Colonic mucosa (tissue), 4 donors: ENCODE data around the gene ZNF135. TPM values are rescaled to one million over a fixed set of nuclear protein-coding genes. Genes with fewer than 3 reads are reported as not detected.

Source experiments
- DNase-seq: peaks from one replicate; pipeline ENCODE4 v3.0.0-alpha.2; 2020
- H3K27ac ChIP-seq: fragments of 200-600 bp; one replicate; pipeline ENCODE4 v1.8.0; 2021
- H3K27me3 ChIP-seq: fragments of 200-600 bp; one replicate; pipeline ENCODE4 v1.8.0; 2021
- H3K36me3 ChIP-seq: fragments of 200-600 bp; one replicate; pipeline ENCODE4 v1.8.0; 2021
- H3K4me1 ChIP-seq: fragments of 200-600 bp; one replicate; pipeline ENCODE4 v1.8.0; 2021; ENCODE audit warnings: mild to moderate bottlenecking
- H3K4me3 ChIP-seq: fragments of 200-600 bp; one replicate; pipeline ENCODE4 v1.8.0; 2021
- H3K9ac ChIP-seq, 2 donors: one replicate each; pipeline ENCODE4 v1.7.0; 2013; ENCODE audit warnings: control low read depth in 2 of 2, low read depth in 2 of 2, low read length in 2 of 2
- H3K9me3 ChIP-seq: fragments of 200-600 bp; one replicate; pipeline ENCODE4 v1.8.0; 2021
- CTCF ChIP-seq: fragments of 200-600 bp; IDR thresholded peaks from one replicate; pipeline ENCODE4 v1.8.0; 2022; ENCODE audit warnings: antibody characterized with exemption, mild to moderate bottlenecking
- intact Hi-C: fragments of 100-400 bp; cut with DNase I; formaldehyde crosslinking; loops from one replicate; pipeline ENCODE4 v1.14.1; 2022
- total RNA-seq, 2 donors: library from RNA; stranded (reverse); fragmentation: NEBNext Ultra II Directional in 1 of 2; extraction: Animal tissue kit (Norgen Biotek cat#: 25700) in 1 of 2; gene quantifications; one replicate each; pipeline ENCODE4 v1.2.1, GENCODE V29; 2021
- donor health status: healthy.
- donor health status: DM: no; HTN: no; CAD: no.
- donor health status: DM: no; HTN: no; CAD: no.

ZNF135 gene
- total RNA-seq, 2 donors from 2014 or later: 1.1 to 1.4 TPM

GRCh38 chr19:58034477-58034793 is 24.6 kb upstream of the ZNF135 start:
- no peaks in the 10 kb centered on the region for H3K36me3 ChIP-seq
- no peak overlapping the region for H3K9ac ChIP-seq
- no peaks in the 10 kb centered on the region for H3K27me3 ChIP-seq
- intact Hi-C loops: no loop called here
- no peak overlapping the region for H3K4me3 ChIP-seq
- TF ChIP-seq CTCF: no peak
- DNase-seq: no peak
- no peaks in the 10 kb centered on the region for H3K9me3 ChIP-seq
- H3K4me1 ChIP-seq: no peaks in the 10 kb centered on the region
- no peak overlapping the region for H3K27ac ChIP-seq

- Histone ChIP-seq H3K9me3 (no peaks in the 10 kb centered on the region), H3K36me3 (no peaks in the 10 kb centered on the region), H3K9ac (no peak overlapping the region), H3K4me3 (no peak overlapping the region), H3K27ac (no peak overlapping the region), H3K27me3 (no peaks in the 10 kb centered on the region), H3K4me1 (no peaks in the 10 kb centered on the region)
- DNase-seq: no peak
- intact Hi-C loops: no loop called here
- TF ChIP-seq CTCF: no peak
Measured at GRCh38 chr19:58035863-58036262, 23.2 kb upstream of the ZNF135 start.

GRCh38 chr19:58037927-58038687 is 21.0 kb upstream of the ZNF135 start:
- Histone ChIP-seq H3K36me3 (no peaks in the 10 kb centered on the region), H3K9ac (no peak overlapping the region), H3K27me3 (no peaks in the 10 kb centered on the region), H3K4me3 (no peak overlapping the region), H3K9me3 (no peaks in the 10 kb centered on the region), H3K4me1 (no peaks in the 10 kb centered on the region), H3K27ac (no peak overlapping the region)
- no peak for TF ChIP-seq CTCF
- no peak for DNase-seq
- intact Hi-C loops: no loop called here

GRCh38 chr19:58038688-58039204 is 20.3 kb upstream of the ZNF135 start:
- Histone ChIP-seq H3K4me3 (no peak overlapping the region), H3K36me3 (no peaks in the 10 kb centered on the region), H3K4me1 (no peaks in the 10 kb centered on the region), H3K9ac (no peak overlapping the region), H3K27me3 (no peaks in the 10 kb centered on the region), H3K27ac (no peak overlapping the region), H3K9me3 (no peaks in the 10 kb centered on the region)
- no peak for TF ChIP-seq CTCF
- intact Hi-C loops: no loop called here
- DNase-seq: no peak

- no peaks in the 10 kb centered on the region for H3K9me3 ChIP-seq
Measured at GRCh38 chr19:58040751-58041525, 18.1 kb upstream of the ZNF135 start.

More at GRCh38 chr19:58040751-58041525, 18.1 kb upstream of the ZNF135 start:
- intact Hi-C loops: no loop called here
- TF ChIP-seq CTCF: no peak
- Histone ChIP-seq H3K27ac (no peak overlapping the region), H3K27me3 (no peaks in the 10 kb centered on the region), H3K4me1 (no peaks in the 10 kb centered on the region), H3K36me3 (no peaks in the 10 kb centered on the region), H3K4me3 (no peak overlapping the region), H3K9ac (no peak overlapping the region)
- no peak for DNase-seq
